ENCODE results near the gene WDR54. TPM values are rescaled to one million over a fixed set of nuclear protein-coding genes. Genes with fewer than 3 reads are reported as not detected.
"Not testable (repeated sequence)": the region's sequence is repeated elsewhere in the genome, so short reads cannot be mapped to it uniquely, and the experiment has no call there.

Gene WDR54
- total and polyA plus RNA-seq, 4 donors, result 15.4 to 42.3 (median 32.0) TPM

DNA sequence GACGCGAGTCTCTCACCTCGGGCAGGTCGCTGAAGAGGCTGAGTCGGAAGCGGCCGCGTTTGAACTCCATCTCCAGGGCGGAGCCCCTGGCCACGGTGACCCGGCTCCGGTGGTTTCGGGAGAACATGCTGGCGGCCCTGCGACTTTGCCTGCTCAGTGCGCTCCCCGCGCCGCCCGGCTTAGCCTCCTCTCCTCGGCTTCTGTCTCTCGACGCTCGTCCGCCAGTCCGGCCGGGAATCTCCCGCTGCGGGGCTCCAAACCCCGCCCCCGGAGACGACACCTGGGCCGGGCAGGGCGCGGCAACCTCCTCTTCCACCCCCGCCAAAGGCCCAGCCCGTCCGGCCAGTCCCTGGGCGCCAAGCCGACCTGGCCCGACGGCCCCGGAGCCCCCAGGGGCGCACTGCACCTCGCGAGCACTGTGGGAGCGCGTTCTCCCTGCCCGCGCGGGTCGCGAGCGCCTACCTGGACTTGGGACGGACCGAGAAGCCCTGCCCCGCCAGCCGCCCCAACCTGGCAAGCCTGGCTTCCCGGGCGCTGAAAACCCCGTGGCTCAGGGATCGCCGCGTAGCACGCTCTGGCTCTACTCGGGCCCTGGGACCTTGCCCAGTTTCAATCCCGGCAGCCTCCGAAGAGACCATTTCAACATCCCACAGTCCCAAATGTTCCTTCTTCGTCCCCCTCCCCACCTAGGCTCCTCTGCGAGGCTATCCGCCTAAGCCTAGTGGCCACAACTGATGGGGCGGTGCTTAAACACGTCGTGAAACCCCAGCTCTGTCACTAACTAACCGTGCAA lies 20.4 kb downstream of the WDR54 start, which contains the start of gene RTKN:
TSS of gene RTKN (minus strand) at position 248 of the 793 bp plus-strand sequence. CDS start at position 127, 121 bp downstream.
- DNase-seq (peak; percentile 46 to 58 (median 52)), ATAC-seq (ENCODE audit: insufficient read depth, low FRiP score) (peak; percentile 73)
- Histone ChIP-seq H3K4me3 (peak within 1 kb of the TSS; percentile 42), H3K36me3 (ENCODE audit: control insufficient read depth in 4 of 4, insufficient read depth in 4 of 4, low read length in 4 of 4) (no peaks in the 10 kb centered on the region), H3K9me3 (ENCODE audit: control insufficient read depth in 4 of 4, insufficient read depth in 3 of 4, low read length in 3 of 4) (no peaks in the 10 kb centered on the region), H3K9ac (ENCODE audit: insufficient read depth in 1 of 2, low read length in 2 of 2) (peak within 1 kb of the TSS; percentile 53 to 81), H3K4me1 (ENCODE audit: control insufficient read depth in 5 of 5, insufficient read depth in 5 of 5, low read length in 5 of 5) (peaks cover 0 to 52% (median 21%) of the 10 kb centered on the region in 5 donors), H3K27ac (ENCODE audit: low read depth in 1 of 2, low read length in 1 of 2) (peak within 1 kb of the TSS; percentile 82 to 89), H3K27me3 (ENCODE audit: control insufficient read depth in 3 of 3, insufficient read depth in 3 of 3, low read length in 2 of 3) (no peaks in the 10 kb centered on the region)
- WGBS, 2 donors, result 14 to 19% methylated on average over 75 of the region's 75 CpGs
- TF ChIP-seq CTCF (IDR thresholded peaks at IDR 0.05; ENCODE audit: control extremely low read depth, extremely low read depth), result no peak

DNA sequence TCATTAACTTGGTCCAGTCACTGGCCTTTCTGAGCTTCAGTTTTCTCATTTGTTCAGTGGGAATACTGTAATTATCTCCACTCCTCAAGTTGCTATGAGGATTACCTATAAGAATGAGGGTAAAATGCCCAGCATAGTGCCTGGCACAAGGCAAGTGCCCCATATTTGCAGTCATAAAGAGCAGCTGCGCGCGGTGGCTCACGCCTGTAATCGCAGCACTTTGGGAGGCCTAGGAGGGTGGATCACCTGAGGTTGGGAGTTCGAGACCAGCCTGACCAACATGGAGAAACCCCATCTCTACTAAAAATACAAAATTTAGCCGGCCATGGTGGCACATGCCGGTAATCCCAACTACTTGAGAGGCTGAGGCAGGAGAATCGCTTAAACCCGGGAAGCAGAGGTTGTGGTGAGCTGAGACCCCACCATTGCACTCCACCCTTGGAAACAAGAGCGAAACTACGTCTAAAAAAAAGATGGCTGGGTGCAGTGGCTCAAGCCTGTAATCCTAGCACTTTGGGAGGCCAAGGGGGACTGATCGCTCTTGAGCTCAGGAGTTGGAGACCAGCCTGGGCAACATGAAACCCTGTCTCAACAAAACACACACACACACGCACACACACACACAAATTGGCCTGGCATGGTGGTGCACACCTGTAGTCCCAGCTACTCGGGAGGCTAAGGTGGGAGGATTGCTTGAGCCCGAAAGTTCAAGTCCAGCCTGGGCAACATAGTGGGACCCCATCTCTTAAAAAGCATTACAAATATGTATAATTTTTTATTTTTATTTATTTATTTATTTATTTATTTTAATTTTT lies 21.2 kb downstream of the WDR54 start:
- Histone ChIP-seq H3K27ac (ENCODE audit: low read depth in 1 of 2, low read length in 1 of 2) (peak overlapping the region in 1 of 2 donors; percentile 41), H3K4me1 (ENCODE audit: control insufficient read depth in 5 of 5, insufficient read depth in 5 of 5, low read length in 5 of 5) (peaks cover 0 to 44% (median 20%) of the 10 kb centered on the region in 5 donors), H3K9ac (ENCODE audit: insufficient read depth in 1 of 2, low read length in 2 of 2) (peak overlapping the region in 1 of 2 donors; percentile 29)
- H3K9me3 ChIP-seq (ENCODE audit: control insufficient read depth in 4 of 4, insufficient read depth in 3 of 4, low read length in 3 of 4); ATAC-seq (ENCODE audit: insufficient read depth, low FRiP score); H3K27me3 ChIP-seq (ENCODE audit: control insufficient read depth in 3 of 3, insufficient read depth in 3 of 3, low read length in 2 of 3); H3K36me3 ChIP-seq (ENCODE audit: control insufficient read depth in 4 of 4, insufficient read depth in 4 of 4, low read length in 4 of 4); H3K4me3 ChIP-seq; DNase-seq: not testable (repeated sequence)
- 89 to 90% methylated on average over 16 of the region's 16 CpGs for WGBS, 2 donors

- 28 to 33% methylated on average over 5 of the region's 5 CpGs for WGBS, 2 donors
- no peak for TF ChIP-seq CTCF (IDR thresholded peaks at IDR 0.05; ENCODE audit: control extremely low read depth, extremely low read depth)
- Histone ChIP-seq H3K27me3 (ENCODE audit: control insufficient read depth in 3 of 3, insufficient read depth in 3 of 3, low read length in 2 of 3) (no peaks in the 10 kb centered on the region), H3K36me3 (ENCODE audit: control insufficient read depth in 4 of 4, insufficient read depth in 4 of 4, low read length in 4 of 4) (no peaks in the 10 kb centered on the region), H3K9me3 (ENCODE audit: control insufficient read depth in 4 of 4, insufficient read depth in 3 of 4, low read length in 3 of 4) (no peaks in the 10 kb centered on the region), H3K9ac (ENCODE audit: insufficient read depth in 1 of 2, low read length in 2 of 2) (peak overlapping the region in 1 of 2 donors; percentile 66), H3K4me3 (no peak overlapping the region), H3K27ac (ENCODE audit: low read depth in 1 of 2, low read length in 1 of 2) (no peak overlapping the region), H3K4me1 (ENCODE audit: control insufficient read depth in 5 of 5, insufficient read depth in 5 of 5, low read length in 5 of 5) (peaks cover 0 to 24% (median 9%) of the 10 kb centered on the region in 5 donors)
- DNase-seq (no peak), ATAC-seq (ENCODE audit: insufficient read depth, low FRiP score) (no peak)
Observed at GRCh38 chr2:74444498-74445318, 23.2 kb downstream of the WDR54 start.
